GM12878 (cell line): ENCODE data around the gene DYTN.

Experiments
- ATF3 ChIP-seq: IDR thresholded peaks from 2 replicates; pipeline ENCODE4 v1.6.1; 2011; ENCODE audit warnings: low read depth, mild to moderate bottlenecking, low read length, moderate library complexity, borderline replicate concordance; ENCODE audit errors: extremely low read depth
- CEBPZ ChIP-seq: fragments of 150-350 bp; IDR thresholded peaks from 2 replicates; pipeline ENCODE4 v1.6.1; 2016; ENCODE audit warnings: low read depth, low read length
- CHD1 ChIP-seq: IDR thresholded peaks from 2 replicates; pipeline ENCODE4 v1.6.1; 2012; ENCODE audit warnings: low read depth, low read length, improper control_type of control experiment
- CTCF ChIP-seq, 3 experiments: IDR thresholded peaks in 2 of 3; conservative IDR thresholded peaks in 1 of 3; 2 replicates each; pipeline ENCODE4 v1.5.1; 2011; ENCODE audit warnings: low read depth in 3 of 3, low read length in 3 of 3, mild to moderate bottlenecking in 3 of 3, control low read depth in 2 of 3, moderate library complexity in 2 of 3, inconsistent platforms in 1 of 3, mixed read lengths in 1 of 3; ENCODE audit not compliant: control insufficient read depth in 2 of 3, insufficient read depth in 1 of 3; ENCODE audit errors: extremely low read depth in 1 of 3
- E2F8 ChIP-seq: fragments of 450-650 bp; IDR thresholded peaks from 2 replicates; pipeline ENCODE4 v1.6.1; 2018; ENCODE audit warnings: mild to moderate bottlenecking, low read depth, moderate library complexity; ENCODE audit not compliant: partially characterized antibody
- EP300 ChIP-seq, 2 experiments: fragments of 150-350 bp in 1 of 2; IDR thresholded peaks; 2 replicates each; pipeline ENCODE4 v1.6.1; 2011 to 2012; ENCODE audit warnings: low read depth in 2 of 2, low read length in 2 of 2, borderline replicate concordance in 1 of 2, improper control_type of control experiment in 1 of 2, inconsistent platforms in 1 of 2; ENCODE audit not compliant: control insufficient read depth in 1 of 2
- ESRRA ChIP-seq: IDR thresholded peaks from 2 replicates; pipeline ENCODE4 v1.6.1; 2012; ENCODE audit warnings: mild to moderate bottlenecking, low read length, improper control_type of control experiment
- ETV6 ChIP-seq, 2 experiments: fragments of 450-650 bp in 1 of 2; IDR thresholded peaks in 1 of 2; conservative IDR thresholded peaks in 1 of 2; 2 replicates each; pipeline ENCODE4 v1.6.1; 2014; ENCODE audit warnings: antibody characterized with exemption in 1 of 2, borderline replicate concordance in 1 of 2, low read depth in 1 of 2, mild to moderate bottlenecking in 1 of 2, moderate library complexity in 1 of 2
- MYC ChIP-seq: IDR thresholded peaks from 2 replicates; pipeline ENCODE4 v1.6.1; 2011; ENCODE audit warnings: mild to moderate bottlenecking, low read length, moderate library complexity, inconsistent platforms; ENCODE audit not compliant: insufficient read depth, insufficient replicate concordance, insufficient read length, severe bottlenecking
- POLR2A ChIP-seq: IDR thresholded peaks from 2 replicates; pipeline ENCODE4 v1.6.1; 2011; ENCODE audit warnings: low read depth, mild to moderate bottlenecking, low read length
- SMAD1 ChIP-seq: fragments of 450-650 bp; IDR thresholded peaks from 2 replicates; pipeline ENCODE4 v1.6.1; 2018; ENCODE audit warnings: mild to moderate bottlenecking, low read depth; ENCODE audit not compliant: partially characterized antibody
- SRF ChIP-seq, 2 experiments: IDR thresholded peaks; 2 replicates each; pipeline ENCODE4 v1.6.1; 2011; ENCODE audit warnings: low read depth in 2 of 2, low read length in 2 of 2, mild to moderate bottlenecking in 1 of 2, moderate library complexity in 1 of 2
- ZNF274 ChIP-seq: IDR thresholded peaks from one replicate; pipeline ENCODE4 v1.8.0; 2011; ENCODE audit not compliant: insufficient read length, insufficient read depth
- ZZZ3 ChIP-seq: IDR thresholded peaks from 2 replicates; pipeline ENCODE4 v1.6.1; 2011; ENCODE audit warnings: low read depth; ENCODE audit not compliant: control insufficient read depth, insufficient read length

GRCh38 chr2:206615417-206616089 lies 102.6 kb downstream of the DYTN start:
- TF ChIP-seq SRF (IDR thresholded peaks at IDR 0.05; ENCODE audit: low read depth in 2 of 2, low read length in 2 of 2) (no peak), CTCF (IDR thresholded peaks at IDR 0.05 in 2 of 3, conservative IDR thresholded peaks at IDR 0.05 in 1 of 3; ENCODE audit: control insufficient read depth in 2 of 3, extremely low read depth in 1 of 3, insufficient read depth in 1 of 3, low read depth in 3 of 3, low read length in 3 of 3) (no peak), ZNF274 (no peak), ATF3 (no peak), CHD1 (no peak), ZZZ3 (no peak), ETV6 (conservative IDR thresholded peaks at IDR 0.05 in 1 of 2, IDR thresholded peaks at IDR 0.05 in 1 of 2; ENCODE audit: borderline replicate concordance in 1 of 2, low read depth in 1 of 2) (no peak), POLR2A (no peak), SMAD1 (no peak), ESRRA (no peak), MYC (no peak), EP300 (IDR thresholded peaks at IDR 0.05; ENCODE audit: borderline replicate concordance in 1 of 2, control insufficient read depth in 1 of 2, low read depth in 2 of 2, low read length in 2 of 2) (no peak), CEBPZ (no peak), E2F8 (no peak)
